Right lobe of liver (tissue), 4 donors: Measurements from ENCODE around the gene CLCN1.
"Not testable (repeated sequence)": the region's sequence is repeated elsewhere in the genome, so short reads cannot be mapped to it uniquely, and the experiment has no call there.

Experiments used
- POLR2A ChIP-seq: fragments of 450-650 bp; IDR thresholded peaks from one replicate; pipeline ENCODE4 v1.6.1; 2017; ENCODE audit warnings: antibody characterized with exemption, mild to moderate bottlenecking
- TF ChIP-seq, protein P1 (sequence below), 4 donors: fragments of 200-600 bp in 3 of 4; fragments of 450-650 bp in 1 of 4; IDR thresholded peaks; one replicate each; pipeline versions ENCODE4 v1.5.1 to v1.8.0; 2016 to 2022; ENCODE audit warnings: antibody characterized with exemption in 4 of 4, mild to moderate bottlenecking in 2 of 4
- donor health status: DM: no; HTN: no; CAD: no.
- donor health status: DM: no; HTN: no; CAD: no.
- donor health status: DM: no; HTN: yes; CAD: no.

- TF ChIP-seq, protein P1, sequence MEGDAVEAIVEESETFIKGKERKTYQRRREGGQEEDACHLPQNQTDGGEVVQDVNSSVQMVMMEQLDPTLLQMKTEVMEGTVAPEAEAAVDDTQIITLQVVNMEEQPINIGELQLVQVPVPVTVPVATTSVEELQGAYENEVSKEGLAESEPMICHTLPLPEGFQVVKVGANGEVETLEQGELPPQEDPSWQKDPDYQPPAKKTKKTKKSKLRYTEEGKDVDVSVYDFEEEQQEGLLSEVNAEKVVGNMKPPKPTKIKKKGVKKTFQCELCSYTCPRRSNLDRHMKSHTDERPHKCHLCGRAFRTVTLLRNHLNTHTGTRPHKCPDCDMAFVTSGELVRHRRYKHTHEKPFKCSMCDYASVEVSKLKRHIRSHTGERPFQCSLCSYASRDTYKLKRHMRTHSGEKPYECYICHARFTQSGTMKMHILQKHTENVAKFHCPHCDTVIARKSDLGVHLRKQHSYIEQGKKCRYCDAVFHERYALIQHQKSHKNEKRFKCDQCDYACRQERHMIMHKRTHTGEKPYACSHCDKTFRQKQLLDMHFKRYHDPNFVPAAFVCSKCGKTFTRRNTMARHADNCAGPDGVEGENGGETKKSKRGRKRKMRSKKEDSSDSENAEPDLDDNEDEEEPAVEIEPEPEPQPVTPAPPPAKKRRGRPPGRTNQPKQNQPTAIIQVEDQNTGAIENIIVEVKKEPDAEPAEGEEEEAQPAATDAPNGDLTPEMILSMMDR (IDR thresholded peaks at IDR 0.05): not testable (repeated sequence)
- TF ChIP-seq POLR2A: not testable (repeated sequence)
These were observed 26.0 kb upstream of the CLCN1 start for GRCh38 chr7:143289888-143290287.
